Kidney (tissue), 14 donors: ENCODE data around the gene HNF4A. TPM values are rescaled to one million over a fixed set of nuclear protein-coding genes. Genes with fewer than 3 reads are reported as not detected.

ENCODE experiments used
- DNase-seq, 5 donors: peaks; one replicate each; pipeline ENCODE4 v3.0.0-alpha.2; 2013 to 2020
- FAIRE-seq: peaks from 2 replicates; lab custom pipeline; 2012; peaks lifted over from hg19 to GRCh38; lab: Jason Lieb, UNC
- H3K27ac ChIP-seq, 2 donors: one replicate each; pipeline ENCODE4 v1.7.0; 2013; ENCODE audit warnings: low read depth in 2 of 2, low read length in 2 of 2, inconsistent platforms in 1 of 2
- H3K27me3 ChIP-seq: one replicate; pipeline ENCODE4 v1.7.1; 2013; ENCODE audit warnings: low read length, inconsistent platforms; ENCODE audit not compliant: control insufficient read depth, insufficient read depth
- H3K36me3 ChIP-seq, 3 donors: one replicate each; pipeline versions ENCODE4 v1.7.0 to v1.7.1; 2013; ENCODE audit warnings: low read length in 3 of 3, control low read depth in 1 of 3, inconsistent platforms in 1 of 3; ENCODE audit not compliant: insufficient read depth in 3 of 3, control insufficient read depth in 2 of 3
- H3K4me1 ChIP-seq, 3 donors: one replicate each; pipeline versions ENCODE4 v1.7.0 to v1.7.1; 2013; ENCODE audit warnings: low read length in 3 of 3, inconsistent platforms in 1 of 3, low read depth in 1 of 3; ENCODE audit not compliant: control insufficient read depth in 2 of 3, insufficient read depth in 2 of 3
- H3K4me3 ChIP-seq, 3 donors: one replicate each; pipeline versions ENCODE4 v1.7.0 to v1.8.1; 2013; ENCODE audit warnings: low read length in 3 of 3, control low read depth in 1 of 3, inconsistent platforms in 1 of 3
- H3K9ac ChIP-seq, 3 donors: one replicate each; pipeline versions ENCODE4 v1.7.0 to v1.7.1; 2013; ENCODE audit warnings: low read length in 3 of 3, control low read depth in 1 of 3, inconsistent platforms in 1 of 3
- H3K9me3 ChIP-seq, 3 donors: one replicate each; pipeline versions ENCODE4 v1.7.0 to v1.7.1; 2013; ENCODE audit warnings: low read length in 3 of 3, control low read depth in 1 of 3, inconsistent platforms in 1 of 3; ENCODE audit not compliant: control insufficient read depth in 2 of 3, insufficient read depth in 1 of 3
- intact Hi-C: fragments of 100-400 bp; cut with DNase I; formaldehyde crosslinking; loops from one replicate; pipeline ENCODE4 v1.11.1; 2022
- polyA plus RNA-seq: library from polyadenylated mRNA; stranded (reverse); fragments of 350-450 nt; fragmentation: Illumina TruSeq; extraction: RNeasy Lipid Tissue Mini Kit (QIAGEN cat#74804); gene quantifications from one replicate; pipeline ENCODE4 v1.2.3, GENCODE V29; 2014; ENCODE audit warnings: low read depth, low replicate concordance; ENCODE audit not compliant: insufficient read depth
- total RNA-seq: library from RNA; stranded (reverse); fragmentation: NEBNext Ultra II Directional; extraction: Animal tissue kit (Norgen Biotek cat#: 25700); gene quantifications from one replicate; pipeline ENCODE4 v1.2.1, GENCODE V29; 2021
- TF ChIP-seq, protein P1 (sequence below): IDR thresholded peaks from 3 replicates; pipeline ENCODE4 v1.5.1; 2012; ENCODE audit warnings: mild to moderate bottlenecking, moderate library complexity, borderline replicate concordance; ENCODE audit not compliant: insufficient read depth; ENCODE audit errors: extremely low read depth
- donor health status: control.
- donor health status: control.
- donor health status: control.
- donor health status: control.
- donor health status: control.
- donor health status: DM: yes; HTN: yes; CAD: no.
- donor health status: Normal renal cell carcinoma (clear cell type).

The HNF4A gene
- total and polyA plus RNA-seq, 2 donors from 2014 or later, result 26.0 to 42.1 TPM

DNA sequence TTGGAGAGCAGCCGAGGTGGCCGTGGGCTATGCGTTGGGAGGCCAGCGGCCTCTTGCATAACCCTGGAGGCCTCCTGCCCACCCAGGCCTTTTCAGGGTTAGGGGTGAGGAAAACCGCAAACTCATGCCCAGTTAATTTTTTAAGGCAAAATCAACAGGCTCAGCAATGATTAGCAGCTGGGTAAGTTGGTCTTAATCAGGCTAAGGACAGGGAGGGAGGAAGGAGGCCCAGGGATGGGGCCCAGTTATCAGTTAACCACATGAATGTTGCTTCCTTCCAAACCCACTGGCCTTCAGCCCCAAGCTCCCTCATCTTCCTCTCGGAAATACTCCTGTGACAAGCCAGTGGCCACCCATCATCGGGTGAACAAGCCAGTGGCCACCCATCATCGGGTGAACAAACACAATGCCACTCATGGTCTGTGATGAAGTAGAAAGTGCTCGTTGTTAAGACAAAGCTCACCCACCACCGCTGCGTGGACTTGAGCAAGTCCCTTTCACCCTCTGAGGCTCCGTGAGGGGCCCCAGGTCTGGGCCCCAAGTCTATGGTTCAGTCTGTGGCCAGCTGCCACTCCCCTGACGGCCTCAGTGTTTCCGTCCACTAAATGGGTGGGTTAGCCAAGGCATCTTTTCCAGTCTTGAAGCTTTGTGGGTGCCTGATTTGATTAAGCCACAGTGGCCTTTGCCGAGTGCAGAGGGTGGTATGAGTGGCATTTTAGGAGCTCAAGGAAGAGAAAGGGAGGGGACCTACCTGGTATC lies 39.4 kb downstream of the HNF4A start:
- TF ChIP-seq, protein P1, sequence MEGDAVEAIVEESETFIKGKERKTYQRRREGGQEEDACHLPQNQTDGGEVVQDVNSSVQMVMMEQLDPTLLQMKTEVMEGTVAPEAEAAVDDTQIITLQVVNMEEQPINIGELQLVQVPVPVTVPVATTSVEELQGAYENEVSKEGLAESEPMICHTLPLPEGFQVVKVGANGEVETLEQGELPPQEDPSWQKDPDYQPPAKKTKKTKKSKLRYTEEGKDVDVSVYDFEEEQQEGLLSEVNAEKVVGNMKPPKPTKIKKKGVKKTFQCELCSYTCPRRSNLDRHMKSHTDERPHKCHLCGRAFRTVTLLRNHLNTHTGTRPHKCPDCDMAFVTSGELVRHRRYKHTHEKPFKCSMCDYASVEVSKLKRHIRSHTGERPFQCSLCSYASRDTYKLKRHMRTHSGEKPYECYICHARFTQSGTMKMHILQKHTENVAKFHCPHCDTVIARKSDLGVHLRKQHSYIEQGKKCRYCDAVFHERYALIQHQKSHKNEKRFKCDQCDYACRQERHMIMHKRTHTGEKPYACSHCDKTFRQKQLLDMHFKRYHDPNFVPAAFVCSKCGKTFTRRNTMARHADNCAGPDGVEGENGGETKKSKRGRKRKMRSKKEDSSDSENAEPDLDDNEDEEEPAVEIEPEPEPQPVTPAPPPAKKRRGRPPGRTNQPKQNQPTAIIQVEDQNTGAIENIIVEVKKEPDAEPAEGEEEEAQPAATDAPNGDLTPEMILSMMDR, result no peak
- Histone ChIP-seq H3K27me3 (no peaks in the 10 kb centered on the region), H3K9ac (peak overlapping the region in 1 of 3 donors; percentile 42), H3K4me1 (peaks cover 0 to 8% (median 4%) of the 10 kb centered on the region in 3 donors), H3K4me3 (peak overlapping the region in 2 of 3 donors; percentile 62 to 76), H3K36me3 (peaks cover 0 to 5% (median 0%) of the 10 kb centered on the region in 3 donors), H3K27ac (peak overlapping the region; percentile 56 to 76), H3K9me3 (no peaks in the 10 kb centered on the region)
- FAIRE-seq (no peak), DNase-seq (no peak)
- intact Hi-C loops, result no loop called here

DNA sequence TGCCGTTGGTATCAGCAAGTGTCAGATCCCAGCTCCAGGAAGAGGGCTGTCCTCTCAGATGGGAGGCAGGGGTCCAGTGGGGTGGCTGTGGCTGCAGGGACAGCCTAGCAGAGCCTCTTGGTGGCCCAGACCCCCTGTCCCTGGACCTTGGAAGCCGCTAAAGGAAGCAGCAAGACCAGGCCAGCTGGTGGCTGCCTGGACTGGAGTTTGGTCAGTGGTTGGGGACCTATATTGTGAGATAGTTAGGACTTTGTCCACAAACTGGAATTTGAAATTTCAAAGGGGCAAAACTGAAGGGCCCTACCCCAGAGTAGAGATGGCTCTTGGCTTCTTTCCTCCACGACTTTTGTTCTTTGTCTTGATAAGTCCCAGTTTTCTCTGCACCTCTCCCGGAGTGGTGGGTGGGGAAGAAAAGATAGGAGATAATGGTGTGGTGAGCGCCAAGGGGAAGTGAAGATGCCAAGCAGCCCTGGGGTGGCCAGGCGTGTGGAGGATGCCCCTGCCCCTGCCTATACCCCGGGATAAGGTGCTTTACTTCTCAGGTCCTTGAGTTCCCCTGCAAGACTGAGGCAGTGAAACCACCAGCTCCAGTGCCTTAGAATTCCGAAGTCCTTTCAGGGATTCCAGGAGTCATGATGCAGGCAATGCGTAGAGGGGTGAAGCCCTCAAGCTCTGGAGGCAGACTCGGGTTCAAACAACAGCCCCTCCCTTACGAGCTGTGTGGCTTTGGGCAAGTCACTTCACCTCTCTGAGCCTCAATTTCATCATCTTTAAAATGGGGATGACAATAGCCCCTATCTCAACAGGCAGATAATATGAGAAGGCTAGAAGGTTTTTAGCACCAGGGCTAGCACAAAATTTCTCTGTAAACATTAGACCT lies 40.2 kb downstream of the HNF4A start:
- no peak for FAIRE-seq
- peak overlapping the region in 1 of 3 donors; percentile 42 for H3K9ac ChIP-seq
- intact Hi-C loops, result no loop called here

DNA sequence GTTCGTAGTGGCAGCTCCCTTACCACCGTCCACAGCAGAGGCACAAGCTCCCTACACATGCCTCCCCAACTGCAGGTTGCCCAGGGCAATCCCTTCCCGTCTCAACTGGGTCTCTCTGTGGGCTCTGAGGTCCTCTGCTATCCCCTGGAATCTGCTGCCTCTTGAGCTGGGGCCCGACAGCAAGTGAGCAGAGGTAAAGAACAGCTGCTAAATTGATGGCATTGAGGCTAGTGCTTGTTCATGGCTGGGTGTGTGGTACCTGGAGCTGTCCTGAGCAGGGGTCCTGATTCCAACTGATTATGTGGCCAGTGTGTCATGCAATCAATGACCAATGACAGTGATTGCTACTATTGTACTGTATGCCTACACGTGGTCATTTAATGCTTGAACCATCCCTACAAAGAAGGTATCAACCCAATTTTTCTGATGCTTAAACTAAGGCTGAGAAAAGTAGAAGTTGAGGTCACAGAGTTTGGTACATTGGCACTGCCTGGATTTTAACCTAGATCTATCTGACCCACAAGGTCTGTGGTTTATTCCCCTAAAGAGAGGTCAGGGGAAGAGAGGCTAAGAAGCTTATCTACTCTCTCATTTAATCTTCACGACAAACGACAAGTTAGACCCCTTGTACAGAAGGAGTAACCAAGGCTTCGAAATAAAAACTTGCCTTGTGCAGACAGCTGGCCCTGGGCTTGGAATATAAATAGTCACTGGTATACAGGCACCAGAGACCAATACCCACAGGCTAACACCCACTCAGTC lies 41.1 kb downstream of the HNF4A start:
- H3K9me3 ChIP-seq, result no peaks in the 10 kb centered on the region
- no peak overlapping the region for H3K9ac ChIP-seq
- intact Hi-C loops, result no loop called here
- H3K4me3 ChIP-seq, result peak overlapping the region in 1 of 3 donors; percentile 76
- H3K4me1 ChIP-seq, result peaks cover 0 to under 1% (median 0%) of the 10 kb centered on the region in 3 donors
- TF ChIP-seq, protein P1, result no peak
- peaks cover 0 to 2% (median 0%) of the 10 kb centered on the region in 3 donors for H3K36me3 ChIP-seq
- FAIRE-seq, result no peak
- DNase-seq, result no peak
- no peaks in the 10 kb centered on the region for H3K27me3 ChIP-seq
- no peak overlapping the region for H3K27ac ChIP-seq

More for the DNA sequence above, 40.2 kb downstream of the HNF4A start:
- peak overlapping the region; percentile 56 to 76 for H3K27ac ChIP-seq
- no peaks in the 10 kb centered on the region for H3K9me3 ChIP-seq
- peaks cover 0 to 5% (median 0%) of the 10 kb centered on the region in 3 donors for H3K36me3 ChIP-seq
- DNase-seq, result no peak
- peak overlapping the region in 2 of 3 donors; percentile 36 to 76 for H3K4me3 ChIP-seq
- H3K4me1 ChIP-seq, result peaks cover 0 to 6% (median 0%) of the 10 kb centered on the region in 3 donors
- no peaks in the 10 kb centered on the region for H3K27me3 ChIP-seq
- TF ChIP-seq, protein P1, result no peak
